ENCODE results near the gene GHDC. TPM values are rescaled to one million over a fixed set of nuclear protein-coding genes. Genes with fewer than 3 reads are reported as not detected.

The GHDC gene
- total RNA-seq, 1 experiment from 2014 or later: 8.5 TPM

GRCh38 chr17:42181851-42182207 is 12.5 kb downstream of the GHDC start:
- DNase-seq: no peak
- Histone ChIP-seq H3K9me3 (ENCODE audit: control insufficient read depth, low read depth, low read length) (no peaks in the 10 kb centered on the region), H3K23ac (ENCODE audit: insufficient read length, low read depth, low read length) (no peak overlapping the region), H4K8ac (replicated peaks; ENCODE audit: insufficient read length, low read depth, low read length) (no peak overlapping the region), H2BK12ac (ENCODE audit: insufficient read length, low read depth, low read length) (no peak overlapping the region), H3K27ac (ENCODE audit: insufficient read length, low read depth, low read length) (no peak overlapping the region), H3K79me1 (ENCODE audit: insufficient read depth, low read depth, low read length, poor library complexity, severe bottlenecking) (no peaks in the 10 kb centered on the region), H2AFZ (ENCODE audit: low read length) (no peak overlapping the region), H2AK5ac (ENCODE audit: insufficient read length, low read length) (no peak overlapping the region), H3K4me1 (ENCODE audit: insufficient read depth, low read length) (peaks cover 3% of the 10 kb centered on the region; the same call in 1 of the 2 replicates), H2BK20ac (ENCODE audit: low read depth, low read length, poor library complexity, severe bottlenecking) (no peak overlapping the region), H3K4ac (ENCODE audit: low read depth, low read length) (no peak overlapping the region), H3K79me2 (ENCODE audit: insufficient read depth, low read length) (no peaks in the 10 kb centered on the region), H3T11ph (ENCODE audit: low read length) (no peak overlapping the region), H3K9ac (ENCODE audit: extremely low read depth, insufficient read length, low read length) (no peak overlapping the region), H2BK120ac (ENCODE audit: low read depth, low read length, poor library complexity, severe bottlenecking) (no peak overlapping the region), H3K14ac (ENCODE audit: insufficient read depth, low read length) (no peak overlapping the region), H4K91ac (ENCODE audit: insufficient read length, low read depth, low read length) (no peak overlapping the region), H3K27me3 (ENCODE audit: insufficient read depth, low read length) (peaks cover 10% of the 10 kb centered on the region; the same call in 1 of the 2 replicates), H2BK15ac (ENCODE audit: low read depth, low read length) (no peak overlapping the region), H4K5ac (ENCODE audit: insufficient read length, low read depth, low read length) (no peak overlapping the region), H4K20me1 (ENCODE audit: control insufficient read depth, insufficient read depth, insufficient read length) (no peaks in the 10 kb centered on the region), H2BK5ac (ENCODE audit: insufficient read length, low read length) (no peak overlapping the region), H3K18ac (ENCODE audit: insufficient read length, low read depth, low read length) (no peak overlapping the region), H3K56ac (ENCODE audit: insufficient read length, low read depth, low read length) (no peak overlapping the region), H3K4me2 (ENCODE audit: insufficient read depth, insufficient read length, low read length) (peak overlapping the region; percentile 60), H3K23me2 (ENCODE audit: insufficient read length, low read depth, low read length, poor library complexity, severe bottlenecking) (peaks cover 21% of the 10 kb centered on the region)
- no CpG with 5 or more reads among the region's 2 CpGs for WGBS (ENCODE audit: extremely low coverage, insufficient read length, low lambda C conversion rate)
- Mint-ChIP-seq H3K9me3 (no peaks in the 10 kb centered on the region; a peak in 1 of 5 replicates), H3K4me3 (peak overlapping the region in 1 of 2 experiments; percentile 76; a peak in 3 of 5 replicates), H3K27me3 (ENCODE audit: low read depth) (peaks cover 73% of the 10 kb centered on the region), H3K4me1 (peaks cover 21 to 43% of the 10 kb centered on the region in 2 experiments), H3K36me3 (ENCODE audit: insufficient read depth in 1 of 3, low read depth in 3 of 3) (no peaks in the 10 kb centered on the region), H3K27ac (no peak overlapping the region)
- no peak for TF ChIP-seq CTCF (conservative IDR thresholded peaks at IDR 0.05)
